Neuronal stem cell (in vitro differentiated cells): ENCODE data around the gene CACNA1A.

ENCODE experiments used
- DNase-seq: peaks from one replicate; pipeline ENCODE4 v3.0.0-alpha.2; 2013; ENCODE audit warnings: low spot score
- H2AFZ ChIP-seq: one replicate; pipeline ENCODE4 v1.6.1; 2013; ENCODE audit warnings: mild to moderate bottlenecking, low read length, inconsistent platforms
- H2AK5ac ChIP-seq: 2 replicates; pipeline ENCODE4 v1.6.1; 2013; ENCODE audit warnings: low read depth, mild to moderate bottlenecking, inconsistent platforms, low read length, moderate library complexity, mixed read lengths
- H2BK120ac ChIP-seq: 2 replicates; pipeline ENCODE4 v1.6.1; 2013; ENCODE audit warnings: low read depth, mild to moderate bottlenecking, inconsistent platforms, low read length, moderate library complexity, mixed read lengths
- H2BK12ac ChIP-seq: one replicate; pipeline ENCODE4 v1.6.1; 2013; ENCODE audit warnings: low read length, inconsistent platforms
- H2BK15ac ChIP-seq: 2 replicates; pipeline ENCODE4 v1.6.1; 2013; ENCODE audit warnings: mild to moderate bottlenecking, low read length, inconsistent platforms, mixed read lengths
- H2BK5ac ChIP-seq: one replicate; pipeline ENCODE4 v1.6.1; 2013; ENCODE audit warnings: inconsistent platforms, mild to moderate bottlenecking, low read length, moderate library complexity
- H3K14ac ChIP-seq: one replicate; pipeline ENCODE4 v1.6.1; 2013; ENCODE audit warnings: low read length, inconsistent platforms
- H3K18ac ChIP-seq: 2 replicates; pipeline ENCODE4 v1.6.1; 2013; ENCODE audit warnings: low read length, inconsistent platforms
- H3K23ac ChIP-seq: 2 replicates; pipeline ENCODE4 v1.6.1; 2013; ENCODE audit warnings: low read depth, mild to moderate bottlenecking, mixed read lengths, low read length, inconsistent platforms; ENCODE audit not compliant: poor library complexity
- H3K27ac ChIP-seq: replicated peaks from 3 replicates; pipeline ENCODE4 v1.5.1; 2013; ENCODE audit warnings: low read length, inconsistent platforms
- H3K27me3 ChIP-seq, 3 experiments: 2 replicates each; pipeline ENCODE4 v1.6.1; 2013; ENCODE audit warnings: low read length in 3 of 3, mild to moderate bottlenecking in 2 of 3, inconsistent platforms in 1 of 3, low read depth in 1 of 3, mixed read lengths in 1 of 3, moderate library complexity in 1 of 3; ENCODE audit not compliant: control insufficient read depth in 3 of 3, insufficient read depth in 3 of 3
- H3K36me3 ChIP-seq, 2 donors: replicated peaks in 1 of 2; 2 replicates each; pipeline ENCODE4 v1.6.1; 2013; ENCODE audit warnings: low read length in 2 of 2; ENCODE audit not compliant: control insufficient read depth in 2 of 2, insufficient read depth in 2 of 2
- H3K4ac ChIP-seq: 2 replicates; pipeline ENCODE4 v1.6.1; 2013; ENCODE audit warnings: inconsistent platforms, mild to moderate bottlenecking, low read length, moderate library complexity
- H3K4me1 ChIP-seq, 2 donors: 1 replicate in 1 of 2; 2 replicates in 1 of 2; pipeline ENCODE4 v1.6.1; 2013; ENCODE audit warnings: low read length in 2 of 2, low read depth in 1 of 2; ENCODE audit not compliant: control insufficient read depth in 2 of 2, insufficient read depth in 1 of 2
- H3K4me2 ChIP-seq: one replicate; pipeline ENCODE4 v1.6.1; 2013; ENCODE audit warnings: mild to moderate bottlenecking, low read length, inconsistent platforms; ENCODE audit not compliant: insufficient read depth, poor library complexity, severe bottlenecking
- H3K4me3 ChIP-seq, 2 donors: 2 replicates each; pipeline ENCODE4 v1.5.1; 2013; ENCODE audit warnings: low read length in 2 of 2, mild to moderate bottlenecking in 2 of 2, inconsistent platforms in 1 of 2, moderate library complexity in 1 of 2
- H3K79me1 ChIP-seq: one replicate; pipeline ENCODE4 v1.6.1; 2013; ENCODE audit warnings: low read depth, mild to moderate bottlenecking, inconsistent platforms, low read length, moderate library complexity
- H3K9ac ChIP-seq: one replicate; pipeline ENCODE4 v1.6.1; 2013; ENCODE audit warnings: mild to moderate bottlenecking, low read depth, low read length, inconsistent platforms; ENCODE audit not compliant: poor library complexity
- H3K9me3 ChIP-seq, 2 donors: replicated peaks in 1 of 2; 2 replicates each; pipeline versions ENCODE3 to v1.6.1; 2013; ENCODE audit warnings: low read length in 2 of 2, mild to moderate bottlenecking in 2 of 2, inconsistent platforms in 1 of 2, low read depth in 1 of 2, mixed read lengths in 1 of 2, moderate library complexity in 1 of 2; ENCODE audit not compliant: control insufficient read depth in 2 of 2, insufficient read depth in 1 of 2
- H4K8ac ChIP-seq: one replicate; pipeline ENCODE4 v1.6.1; 2013; ENCODE audit warnings: low read depth, mild to moderate bottlenecking, inconsistent platforms, low read length, moderate library complexity
- H4K91ac ChIP-seq: one replicate; pipeline ENCODE4 v1.6.1; 2013; ENCODE audit warnings: low read length, low read depth, mild to moderate bottlenecking, inconsistent platforms; ENCODE audit not compliant: poor library complexity
- WGBS, 2 donors: extraction: QIAGEN DNeasy Blood & Tissue Kit; methylation state at CpG; one replicate each; pipeline ENCODE4 v1.1.7; 2013; ENCODE audit warnings: missing lambda C conversion rate in 2 of 2, mixed read lengths in 1 of 2; ENCODE audit not compliant: insufficient read length in 2 of 2, insufficient replicate concordance in 1 of 2; ENCODE audit errors: extremely low coverage in 2 of 2; 5-methylcytosine and 5-hydroxymethylcytosine counted together

Gene CACNA1A

GRCh38 chr19:13294812-13295567 is 211.3 kb downstream of the CACNA1A start:
- WGBS, 2 donors = no CpG with 5 or more reads among the region's 5 CpGs
- H4K8ac ChIP-seq = no peak overlapping the region
- H2BK12ac ChIP-seq = no peak overlapping the region

DNA sequence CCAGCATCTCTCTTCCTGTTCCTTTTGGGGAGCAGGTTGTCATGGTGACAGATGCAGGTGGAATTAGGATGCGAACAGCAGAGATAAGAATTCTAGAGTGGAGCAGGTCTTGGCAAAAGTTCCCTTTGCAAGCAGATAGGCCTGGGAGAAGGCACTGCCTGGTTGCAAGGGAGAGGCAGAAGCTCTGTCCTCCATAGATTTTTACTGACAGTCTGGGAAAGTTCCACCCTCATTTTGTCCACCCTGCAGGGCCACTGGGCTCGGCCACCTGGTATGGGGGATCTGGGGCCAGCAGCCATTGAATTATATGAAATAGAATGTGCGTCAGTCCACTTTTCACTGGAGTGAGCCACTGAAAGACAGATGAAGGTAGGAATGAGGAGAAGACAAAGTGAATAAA is 214.4 kb downstream of the CACNA1A start:
- Histone ChIP-seq H2AK5ac (no peak overlapping the region), H3K4me2 (no peak overlapping the region), H2BK12ac (no peak overlapping the region), H2BK120ac (no peak overlapping the region), H2BK15ac (no peak overlapping the region), H3K9ac (no peak overlapping the region), H3K27ac (no peak overlapping the region), H3K4ac (no peak overlapping the region), H3K14ac (no peak overlapping the region), H3K23ac (no peak overlapping the region), H2BK5ac (no peak overlapping the region), H3K4me1 (no peaks in the 10 kb centered on the region), H4K91ac (no peak overlapping the region), H3K4me3 (no peak overlapping the region), H3K79me1 (no peaks in the 10 kb centered on the region), H2AFZ (no peak overlapping the region), H3K18ac (no peak overlapping the region), H3K9me3 (no peaks in the 10 kb centered on the region), H3K27me3 (no peaks in the 10 kb centered on the region), H4K8ac (no peak overlapping the region), H3K36me3 (no peaks in the 10 kb centered on the region)
- DNase-seq = no peak
- WGBS, 2 donors = no CpG with 5 or more reads among the region's 3 CpGs

More at GRCh38 chr19:13294812-13295567, 211.3 kb downstream of the CACNA1A start:
- Histone ChIP-seq H2BK120ac (no peak overlapping the region), H3K27ac (no peak overlapping the region), H3K4me3 (no peak overlapping the region), H3K27me3 (no peaks in the 10 kb centered on the region), H3K9ac (no peak overlapping the region), H2AK5ac (no peak overlapping the region), H3K79me1 (no peaks in the 10 kb centered on the region), H3K9me3 (no peaks in the 10 kb centered on the region), H2AFZ (no peak overlapping the region), H3K23ac (no peak overlapping the region), H3K4me2 (no peak overlapping the region), H3K4ac (no peak overlapping the region), H4K91ac (no peak overlapping the region), H3K18ac (no peak overlapping the region), H3K36me3 (no peaks in the 10 kb centered on the region), H2BK15ac (no peak overlapping the region), H3K14ac (no peak overlapping the region), H2BK5ac (no peak overlapping the region), H3K4me1 (no peaks in the 10 kb centered on the region)
- DNase-seq = no peak

- no peak overlapping the region for H2AFZ ChIP-seq
- no peak overlapping the region for H3K23ac ChIP-seq
- H2BK120ac ChIP-seq = no peak overlapping the region
- no peak overlapping the region for H3K27ac ChIP-seq
- H2BK12ac ChIP-seq = no peak overlapping the region
- H2AK5ac ChIP-seq = no peak overlapping the region
- DNase-seq = no peak
- WGBS, 2 donors = no CpG with 5 or more reads among the region's 4 CpGs
- H4K91ac ChIP-seq = no peak overlapping the region
- no peak overlapping the region for H3K9ac ChIP-seq
- no peak overlapping the region for H3K18ac ChIP-seq
- H3K36me3 ChIP-seq = peaks cover 0 to 5% of the 10 kb centered on the region in 2 donors
- H2BK5ac ChIP-seq = no peak overlapping the region
- no peak overlapping the region for H3K4ac ChIP-seq
- no peak overlapping the region for H4K8ac ChIP-seq
- no peaks in the 10 kb centered on the region for H3K9me3 ChIP-seq
- H3K27me3 ChIP-seq = no peaks in the 10 kb centered on the region
- no peak overlapping the region for H3K4me3 ChIP-seq
- no peaks in the 10 kb centered on the region for H3K4me1 ChIP-seq
- H3K4me2 ChIP-seq = no peak overlapping the region
- no peak overlapping the region for H2BK15ac ChIP-seq
- no peak overlapping the region for H3K14ac ChIP-seq
- H3K79me1 ChIP-seq = no peaks in the 10 kb centered on the region
These were observed 215.5 kb downstream of the CACNA1A start for GRCh38 chr19:13290741-13291140.

DNA sequence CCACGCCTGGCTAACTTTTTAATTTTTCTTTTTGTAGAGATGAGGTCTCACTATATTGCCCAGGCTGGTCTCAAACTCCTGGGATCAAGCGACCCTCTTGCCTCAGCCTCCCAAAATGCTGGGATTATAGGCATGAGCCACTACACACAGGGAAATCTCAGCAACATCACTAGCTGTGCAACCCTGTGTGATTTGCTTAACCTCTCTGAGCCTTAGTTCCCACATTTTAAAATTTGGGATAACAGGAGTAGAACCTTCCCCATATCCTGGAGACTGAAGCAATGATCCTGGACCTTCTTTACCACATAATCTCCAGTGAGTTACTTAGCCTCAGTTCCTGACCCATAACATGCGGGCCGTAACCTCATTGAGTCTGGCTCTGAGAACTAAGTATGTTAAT is 217.0 kb downstream of the CACNA1A start:
- H3K9ac ChIP-seq = no peak overlapping the region
- no CpG with 5 or more reads among the region's 4 CpGs for WGBS, 2 donors
- H2BK12ac ChIP-seq = no peak overlapping the region
- H3K4me3 ChIP-seq = no peak overlapping the region
- no peak overlapping the region for H2BK5ac ChIP-seq
- H3K4me2 ChIP-seq = no peak overlapping the region
- DNase-seq = no peak
- H2AFZ ChIP-seq = no peak overlapping the region
- no peak overlapping the region for H3K14ac ChIP-seq
- peaks cover 0 to 9% of the 10 kb centered on the region in 2 donors for H3K36me3 ChIP-seq
- no peak overlapping the region for H3K4ac ChIP-seq
- no peak overlapping the region for H3K27ac ChIP-seq
- H4K91ac ChIP-seq = no peak overlapping the region
- H2BK120ac ChIP-seq = no peak overlapping the region
- H3K27me3 ChIP-seq = no peaks in the 10 kb centered on the region
- H2BK15ac ChIP-seq = no peak overlapping the region
- no peak overlapping the region for H3K18ac ChIP-seq
- no peaks in the 10 kb centered on the region for H3K4me1 ChIP-seq
- H2AK5ac ChIP-seq = no peak overlapping the region
- H3K79me1 ChIP-seq = no peaks in the 10 kb centered on the region
- no peaks in the 10 kb centered on the region for H3K9me3 ChIP-seq
- H4K8ac ChIP-seq = no peak overlapping the region
- no peak overlapping the region for H3K23ac ChIP-seq
